Gastroesophageal sphincter (tissue), 3 donors: ENCODE measurements around the gene CDK14.

Source experiments
- POLR2AphosphoS5 ChIP-seq: sonication (generic); formaldehyde crosslinking; IDR thresholded peaks from one replicate; pipeline ENCODE4 v1.6.1; 2017; ENCODE audit warnings: antibody characterized with exemption
- TF ChIP-seq, protein P1 (sequence below), 4 experiments: fragments of 200-600 bp in 2 of 4; fragments of 450-650 bp in 2 of 4; sonication (generic) in 1 of 4; IDR thresholded peaks; one replicate each; pipeline ENCODE4 v1.5.1; 2017 to 2019; ENCODE audit warnings: antibody characterized with exemption in 4 of 4, mild to moderate bottlenecking in 2 of 4, moderate library complexity in 2 of 4

DNA sequence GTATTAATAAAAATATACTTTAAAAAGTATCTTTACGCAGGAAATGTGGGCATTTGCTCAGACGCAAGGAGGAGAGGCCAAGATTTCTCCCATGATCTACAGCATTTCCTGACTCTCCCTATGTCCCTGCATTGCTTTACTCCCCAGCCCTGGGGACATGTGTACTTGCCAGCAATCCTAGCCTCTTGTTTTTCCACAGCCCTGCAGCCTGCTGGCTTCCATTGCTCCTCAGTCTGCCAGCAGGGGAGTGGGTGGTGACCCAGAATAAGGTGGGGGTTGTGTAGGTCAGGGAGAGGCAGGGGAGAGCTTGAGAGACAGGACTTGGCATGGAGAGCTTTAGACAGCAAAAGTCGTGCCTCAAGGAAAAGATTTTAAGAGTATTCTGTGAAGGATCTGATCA, 307.7 kb downstream of the CDK14 start:
- TF ChIP-seq POLR2AphosphoS5: no peak
- TF ChIP-seq, protein P1, sequence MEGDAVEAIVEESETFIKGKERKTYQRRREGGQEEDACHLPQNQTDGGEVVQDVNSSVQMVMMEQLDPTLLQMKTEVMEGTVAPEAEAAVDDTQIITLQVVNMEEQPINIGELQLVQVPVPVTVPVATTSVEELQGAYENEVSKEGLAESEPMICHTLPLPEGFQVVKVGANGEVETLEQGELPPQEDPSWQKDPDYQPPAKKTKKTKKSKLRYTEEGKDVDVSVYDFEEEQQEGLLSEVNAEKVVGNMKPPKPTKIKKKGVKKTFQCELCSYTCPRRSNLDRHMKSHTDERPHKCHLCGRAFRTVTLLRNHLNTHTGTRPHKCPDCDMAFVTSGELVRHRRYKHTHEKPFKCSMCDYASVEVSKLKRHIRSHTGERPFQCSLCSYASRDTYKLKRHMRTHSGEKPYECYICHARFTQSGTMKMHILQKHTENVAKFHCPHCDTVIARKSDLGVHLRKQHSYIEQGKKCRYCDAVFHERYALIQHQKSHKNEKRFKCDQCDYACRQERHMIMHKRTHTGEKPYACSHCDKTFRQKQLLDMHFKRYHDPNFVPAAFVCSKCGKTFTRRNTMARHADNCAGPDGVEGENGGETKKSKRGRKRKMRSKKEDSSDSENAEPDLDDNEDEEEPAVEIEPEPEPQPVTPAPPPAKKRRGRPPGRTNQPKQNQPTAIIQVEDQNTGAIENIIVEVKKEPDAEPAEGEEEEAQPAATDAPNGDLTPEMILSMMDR (IDR thresholded peaks at IDR 0.05): no peak
